ENCODE measurements around the gene ATP8B3. TPM values are rescaled to one million over a fixed set of nuclear protein-coding genes. Genes with fewer than 3 reads are reported as not detected.

ATP8B3 gene
- total and polyA plus RNA-seq, 9 of the 15 experiments (the other 6 are each of a cell fraction or from before 2014, with no cell fraction given) = 1.2 to 12.3 (median 3.8) TPM

- no peak for TF ChIP-seq CREB3 (tag; conservative IDR thresholded peaks at IDR 0.05; ENCODE audit: low read depth)
- 0 out of 2 replicates have a peak, but pooled peaks have one; percentile 6 for TF ChIP-seq SPI1 (IDR thresholded peaks at IDR 0.05; ENCODE audit: borderline replicate concordance, low read depth, low read length)
- TF ChIP-seq DIDO1 (tag; IDR thresholded peaks at IDR 0.05; ENCODE audit: low read depth) = no peak
- TF ChIP-seq ETV1 (tag; conservative IDR thresholded peaks at IDR 0.05; ENCODE audit: low read depth) = no peak
- no peak for TF ChIP-seq PURB (CRISPR knock-in tag; IDR thresholded peaks at IDR 0.05; ENCODE audit: low read depth)
- TF ChIP-seq TCF15 (CRISPR knock-in tag; IDR thresholded peaks at IDR 0.05) = no peak
- TF ChIP-seq HNRNPL (IDR thresholded peaks at IDR 0.05; ENCODE audit: low read depth, low read length) = 0 out of 2 replicates have a peak, but pooled peaks have one; percentile 12
- no peak for TF ChIP-seq ZSCAN29 (IDR thresholded peaks at IDR 0.05)
- no peak for TF ChIP-seq KLF13 (tag; IDR thresholded peaks at IDR 0.05; ENCODE audit: borderline replicate concordance, low read depth)
- no peak for TF ChIP-seq NELFE (IDR thresholded peaks at IDR 0.05; ENCODE audit: insufficient read depth, insufficient read length)
- no peak for TF ChIP-seq ZBTB34 (CRISPR knock-in tag; IDR thresholded peaks at IDR 0.05)
- peak in 1 of 2 experiments; percentile 53; a peak in 1 of 4 replicates for TF ChIP-seq HDAC1 (IDR thresholded peaks at IDR 0.05)
- TF ChIP-seq POLR3A (IDR thresholded peaks at IDR 0.05; ENCODE audit: borderline replicate concordance, extremely low read depth, insufficient read depth, insufficient read length) = no peak
- 0 out of 2 replicates have a peak, but pooled peaks have one; percentile 42 for TF ChIP-seq ELF2 (CRISPR knock-in tag; IDR thresholded peaks at IDR 0.05)
- TF ChIP-seq CREB5 (CRISPR knock-in tag; IDR thresholded peaks at IDR 0.05) = no peak
- TF ChIP-seq KAT8 (IDR thresholded peaks at IDR 0.05; ENCODE audit: low read depth) = no peak
- TF ChIP-seq EP300 (IDR thresholded peaks at IDR 0.05; ENCODE audit: low read length) = no peak
- peak; percentile 97 to 98 for TF ChIP-seq MNT (conservative IDR thresholded peaks at IDR 0.05)
- no peak for TF ChIP-seq SIX5 (IDR thresholded peaks at IDR 0.05; ENCODE audit: borderline replicate concordance in 1 of 2, insufficient read depth in 1 of 2, low read depth in 1 of 2, low read length in 2 of 2)
- TF ChIP-seq KDM5B (IDR thresholded peaks at IDR 0.05; ENCODE audit: insufficient replicate concordance, low read depth, low read length) = peak; percentile 42
Measured at GRCh38 chr19:1847684-1848398, 35.8 kb upstream of the ATP8B3 start (continued).
